H1 (cell line): ENCODE measurements around the gene THAP2. TPM values are rescaled to one million over a fixed set of nuclear protein-coding genes. Genes with fewer than 3 reads are reported as not detected.

Experiments used
- CTCF ChIA-PET: fragments of 300-600 bp; sonication (Branson Sonifier 250); formaldehyde crosslinking; loops from one replicate; lab custom pipeline; 2021; ENCODE audit not compliant: partially characterized antibody; lab: Charles Lee
- POLR2A ChIA-PET: fragments of 300-600 bp; sonication (Branson Sonifier 250); formaldehyde crosslinking; loops from one replicate; lab custom pipeline; 2021; ENCODE audit warnings: inconsistent platforms; ENCODE audit not compliant: partially characterized antibody; lab: Charles Lee
- DNase-seq, 2 experiments: peaks; one replicate each; pipeline versions ENCODE4 v3.0.0 to v3.0.0-alpha.2; 2010 to 2022; ENCODE audit warnings: low spot score in 2 of 2, low read depth in 1 of 2, mixed read lengths in 1 of 2
- FAIRE-seq: peaks from 2 replicates; lab custom pipeline; 2011; peaks lifted over from hg19 to GRCh38; lab: Jason Lieb, UNC
- H2AFZ ChIP-seq: 2 replicates; pipeline ENCODE4 v1.8.1; 2012; ENCODE audit warnings: low read length, inconsistent platforms
- H2AK5ac ChIP-seq: 2 replicates; pipeline ENCODE4 v1.6.1; 2013; ENCODE audit warnings: low read depth, low read length
- H2BK120ac ChIP-seq: replicated peaks from 2 replicates; pipeline ENCODE3; 2013; ENCODE audit warnings: low read depth, low read length, inconsistent platforms
- H2BK12ac ChIP-seq: 2 replicates; pipeline ENCODE4 v1.6.1; 2013; ENCODE audit warnings: low read depth, low read length
- H2BK15ac ChIP-seq: 2 replicates; pipeline ENCODE4 v1.6.1; 2013; ENCODE audit warnings: low read length
- H2BK20ac ChIP-seq: 2 replicates; pipeline ENCODE4 v1.6.1; 2013; ENCODE audit warnings: low read length
- H2BK5ac ChIP-seq: 2 replicates; pipeline ENCODE4 v1.6.1; 2013; ENCODE audit warnings: low read depth, low read length
- H3K14ac ChIP-seq: 2 replicates; pipeline ENCODE4 v1.6.1; 2013; ENCODE audit warnings: inconsistent platforms; ENCODE audit not compliant: insufficient read length
- H3K18ac ChIP-seq: 2 replicates; pipeline ENCODE4 v1.6.1; 2013; ENCODE audit warnings: low read length; ENCODE audit errors: extremely low read depth
- H3K23ac ChIP-seq: 2 replicates; pipeline ENCODE4 v1.6.1; 2013; ENCODE audit warnings: inconsistent platforms; ENCODE audit not compliant: insufficient read length
- H3K23me2 ChIP-seq: 2 replicates; pipeline ENCODE4 v1.6.1; 2013; ENCODE audit warnings: low read depth, low read length
- H3K27ac ChIP-seq: 2 replicates; pipeline ENCODE4 v1.6.1; 2011; ENCODE audit warnings: low read depth, low read length, inconsistent platforms
- H3K27me3 ChIP-seq, 4 experiments: replicated peaks in 1 of 4; 1 replicate in 1 of 4; 2 replicates in 3 of 4; pipeline versions ENCODE4 v1.6.1 to v1.8.1; 2011 to 2013; ENCODE audit warnings: low read length in 3 of 4, mild to moderate bottlenecking in 3 of 4, inconsistent platforms in 2 of 4, mixed read lengths in 2 of 4, moderate library complexity in 1 of 4; ENCODE audit not compliant: control insufficient read depth in 3 of 4, insufficient read depth in 3 of 4; ENCODE audit errors: extremely low read depth in 1 of 4
- H3K36me3 ChIP-seq, 4 experiments: 2 replicates each; pipeline versions ENCODE4 v1.6.1 to v1.8.1; 2011 to 2013; ENCODE audit warnings: mild to moderate bottlenecking in 4 of 4, low read length in 3 of 4, moderate library complexity in 2 of 4, control low read depth in 1 of 4, inconsistent platforms in 1 of 4; ENCODE audit not compliant: insufficient read depth in 4 of 4, control insufficient read depth in 2 of 4
- H3K4ac ChIP-seq: replicated peaks from 2 replicates; pipeline ENCODE3; 2013; ENCODE audit warnings: low read length, low read depth, mixed read lengths, inconsistent platforms; ENCODE audit not compliant: insufficient read length
- H3K4me1 ChIP-seq, 4 experiments: replicated peaks in 1 of 4; 1 replicate in 1 of 4; 2 replicates in 3 of 4; pipeline versions ENCODE4 v1.6.1 to v1.8.1; 2011 to 2013; ENCODE audit warnings: low read length in 3 of 4, inconsistent platforms in 2 of 4, mixed read lengths in 1 of 4; ENCODE audit not compliant: insufficient read depth in 4 of 4, control insufficient read depth in 3 of 4
- H3K4me2 ChIP-seq, 2 experiments: 2 replicates each; pipeline versions ENCODE4 v1.6.1 to v1.8.1; 2011 to 2013; ENCODE audit warnings: low read depth in 2 of 2, low read length in 2 of 2, control low read depth in 1 of 2, inconsistent platforms in 1 of 2, mild to moderate bottlenecking in 1 of 2; ENCODE audit not compliant: insufficient read depth in 1 of 2
- H3K4me3 ChIP-seq, 4 experiments: fragments of 200-600, 300-600 bp in 1 of 4; sonication (generic), shearing (Covaris generic), sonication (Bioruptor Twin) in 1 of 4; 2 replicates each; pipeline versions ENCODE4 v1.5.1 to v1.8.1; 2011 to 2016; ENCODE audit warnings: low read length in 4 of 4, low read depth in 3 of 4, control low read depth in 2 of 4, inconsistent platforms in 2 of 4, mild to moderate bottlenecking in 2 of 4, mixed read lengths in 1 of 4, moderate library complexity in 1 of 4; ENCODE audit not compliant: insufficient read depth in 2 of 4; ENCODE audit errors: extremely low read depth in 1 of 4
- H3K56ac ChIP-seq: replicated peaks from 2 replicates; pipeline ENCODE3; 2013; ENCODE audit warnings: low read depth, mild to moderate bottlenecking, mixed read lengths, low read length, inconsistent platforms; ENCODE audit not compliant: insufficient read length
- H3K79me1 ChIP-seq: 2 replicates; pipeline ENCODE4 v1.6.1; 2013; ENCODE audit warnings: low read depth, low read length, control low read depth
- H3K79me2 ChIP-seq, 2 experiments: 2 replicates each; pipeline versions ENCODE4 v1.6.1 to v1.8.1; 2012 to 2013; ENCODE audit warnings: low read length in 2 of 2, mild to moderate bottlenecking in 2 of 2, inconsistent platforms in 1 of 2; ENCODE audit not compliant: insufficient read depth in 2 of 2, control insufficient read depth in 1 of 2
- H3K9ac ChIP-seq, 4 experiments: replicated peaks in 1 of 4; 1 replicate in 1 of 4; 2 replicates in 3 of 4; pipeline versions ENCODE4 v1.6.1 to v1.8.1; 2011 to 2013; ENCODE audit warnings: low read depth in 3 of 4, low read length in 3 of 4, control low read depth in 2 of 4, mild to moderate bottlenecking in 2 of 4, moderate library complexity in 2 of 4, inconsistent platforms in 1 of 4; ENCODE audit errors: extremely low read depth in 1 of 4
- H3K9me3 ChIP-seq, 2 experiments: 2 replicates each; pipeline versions ENCODE4 v1.6.1 to v1.8.1; 2012 to 2013; ENCODE audit warnings: mild to moderate bottlenecking in 2 of 2, moderate library complexity in 2 of 2, control low read depth in 1 of 2, inconsistent platforms in 1 of 2, low read depth in 1 of 2, low read length in 1 of 2, mixed read lengths in 1 of 2; ENCODE audit not compliant: insufficient read depth in 2 of 2
- H4K20me1 ChIP-seq, 2 experiments: replicated peaks in 1 of 2; 2 replicates each; pipeline versions ENCODE3 to v1.8.1; 2011 to 2013; ENCODE audit warnings: inconsistent platforms in 2 of 2, low read length in 2 of 2, mild to moderate bottlenecking in 1 of 2; ENCODE audit not compliant: insufficient read depth in 2 of 2, control insufficient read depth in 1 of 2
- H4K5ac ChIP-seq: 2 replicates; pipeline ENCODE4 v1.6.1; 2013; ENCODE audit warnings: low read length, low read depth, mixed read lengths, inconsistent platforms; ENCODE audit not compliant: insufficient read length
- H4K8ac ChIP-seq: 2 replicates; pipeline ENCODE4 v1.8.0; 2013; ENCODE audit warnings: mild to moderate bottlenecking, moderate library complexity, low read length, inconsistent platforms; ENCODE audit not compliant: insufficient read depth; ENCODE audit errors: extremely low read depth
- H4K91ac ChIP-seq: replicated peaks from 2 replicates; pipeline ENCODE3; 2013; ENCODE audit warnings: low read length, mixed read lengths, inconsistent platforms; ENCODE audit not compliant: insufficient read length
- BRCA1 ChIP-seq: IDR thresholded peaks from 2 replicates; pipeline ENCODE4 v1.6.1; 2012; ENCODE audit warnings: low read depth, low read length, improper control_type of control experiment
- CBX5 ChIP-seq: fragments of 300-800, 300-1000 bp; sonication (generic); IDR thresholded peaks from 2 replicates; pipeline ENCODE4 v1.7.1; 2016; ENCODE audit warnings: antibody characterized with exemption, low read length, low read depth
- CBX8 ChIP-seq: fragments of 300-800, 300-1000 bp; sonication (generic); IDR thresholded peaks from 2 replicates; pipeline ENCODE4 v1.7.1; 2016; ENCODE audit warnings: low read depth, low read length, borderline replicate concordance
- CTBP2 ChIP-seq: IDR thresholded peaks from 2 replicates; pipeline ENCODE4 v1.7.0; 2011; ENCODE audit warnings: borderline replicate concordance, mild to moderate bottlenecking, moderate library complexity, mixed read lengths, low read length; ENCODE audit not compliant: insufficient read depth, insufficient read length
- EZH2 ChIP-seq: fragments of 200-600 bp; sonication (generic); IDR thresholded peaks from 2 replicates; pipeline ENCODE4 v1.7.1; 2012; ENCODE audit warnings: low read depth, mild to moderate bottlenecking, moderate library complexity, low read length, inconsistent platforms; ENCODE audit not compliant: severe bottlenecking
- MAFK ChIP-seq: IDR thresholded peaks from 2 replicates; pipeline ENCODE4 v1.6.1; 2012; ENCODE audit warnings: low read depth, mild to moderate bottlenecking, improper control_type of control experiment, low read length
- RFX5 ChIP-seq: IDR thresholded peaks from 2 replicates; pipeline ENCODE4 v1.6.1; 2011; ENCODE audit warnings: low read depth, low read length, improper control_type of control experiment, borderline replicate concordance
- TAF1 ChIP-seq: IDR thresholded peaks from 2 replicates; pipeline ENCODE4 v1.6.1; 2011; ENCODE audit warnings: mild to moderate bottlenecking, low read depth, low read length
- WGBS, 2 experiments: shearing (Covaris generic) in 1 of 2; methylation state at CpG; one replicate each; pipeline versions ENCODE4 v1.1.6 to v1.1.7; 2013 to 2015; ENCODE audit warnings: low lambda C conversion rate in 2 of 2, mixed read lengths in 2 of 2, inconsistent platforms in 1 of 2, low coverage in 1 of 2, missing lambda C conversion rate in 1 of 2; ENCODE audit not compliant: insufficient replicate concordance in 2 of 2, insufficient coverage in 1 of 2, insufficient read length in 1 of 2; ENCODE audit errors: extremely low coverage in 1 of 2, missing lambda C conversion rate in 1 of 2; 5-methylcytosine and 5-hydroxymethylcytosine counted together
- polyA plus RNA-seq, 7 experiments: library from polyadenylated mRNA; depleted of rRNA in 3 of 7; stranded (reverse) in 5 of 7; unstranded in 2 of 7; fragments of >200 nt in 5 of 7; fragments of 200-250 nt in 2 of 7; gene quantifications; 1 replicate in 5 of 7; 2 replicates in 1 of 7; 4 replicates in 1 of 7; pipeline versions ENCODE4 v1.2.1 to v1.2.3, GENCODE V29; 2011 to 2013; ENCODE audit warnings: missing spikeins in 2 of 7, mixed read lengths in 2 of 7
- total RNA-seq: library from RNA; stranded (reverse); fragmentation: NEBNext Ultra II Directional; extraction: Animal tissue kit (Norgen Biotek cat#: 25700); gene quantifications from 2 replicates; pipeline ENCODE4 v1.2.1, GENCODE V29; 2021
- TF ChIP-seq, protein P1 (sequence below), 3 experiments: IDR thresholded peaks; 1 replicate in 2 of 3; 2 replicates in 1 of 3; pipeline versions ENCODE4 v1.5.1 to v1.6.1; 2011; ENCODE audit warnings: low read length in 3 of 3, mild to moderate bottlenecking in 3 of 3, inconsistent platforms in 2 of 3, low read depth in 1 of 3, moderate library complexity in 1 of 3; ENCODE audit not compliant: insufficient read depth in 1 of 3; ENCODE audit errors: control extremely low read depth in 1 of 3

Gene THAP2
- total and polyA plus RNA-seq, 2 of the 8 experiments (the other 6 are each of a cell fraction or from before 2014, with no cell fraction given): 1.8 to 5.3 TPM

DNA sequence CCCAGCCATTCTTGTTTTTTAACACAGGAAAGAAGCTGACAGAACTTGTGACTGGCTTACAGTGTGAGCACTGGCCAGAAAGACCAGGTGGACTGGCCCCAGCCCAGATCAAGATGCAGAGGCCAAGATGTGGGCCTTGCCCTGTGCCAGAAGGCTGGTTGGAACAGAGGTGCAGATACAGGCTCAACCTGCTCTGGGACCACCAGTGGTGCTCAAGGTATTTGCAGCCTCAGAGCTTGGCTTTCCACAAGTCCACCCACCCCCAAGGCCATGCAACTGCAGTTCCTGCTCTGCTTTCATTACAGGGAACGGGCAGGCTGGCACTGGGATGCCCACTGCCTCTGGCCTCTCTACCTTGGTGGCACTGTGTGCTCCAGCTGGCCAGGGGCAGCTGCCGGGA, 23.8 kb upstream of the THAP2 start:
- H2AK5ac ChIP-seq: no peak overlapping the region
- no peak overlapping the region for H4K8ac ChIP-seq
- no peak overlapping the region for H2AFZ ChIP-seq
- no peak for FAIRE-seq
- CTCF ChIA-PET: interaction anchor here (0.9 to 1.5 kb wide), 4 partner anchors 8 to 106 kb away, joined by 4 to 9 read pairs (median 4); partner anchors contain the start of gene ZFC3H1
- DNase-seq: no peak
- H3K18ac ChIP-seq: no peak overlapping the region
- H2BK20ac ChIP-seq: no peak overlapping the region
- no peak overlapping the region for H3K4ac ChIP-seq
- 93% methylated on average over 2 of the region's 2 CpGs; no CpG with 5 or more reads in 1 of the 2 experiments for WGBS, 2 experiments
- peak overlapping the region; percentile 59 for H3K56ac ChIP-seq
- no peak overlapping the region for H3K27ac ChIP-seq
- POLR2A ChIA-PET: no interaction called here
- H2BK15ac ChIP-seq: no peak overlapping the region
- no peak overlapping the region for H3K9ac ChIP-seq
- no peak overlapping the region for H2BK5ac ChIP-seq
- H3K9me3 ChIP-seq: no peaks in the 10 kb centered on the region
- no peak overlapping the region for H2BK12ac ChIP-seq
- no peaks in the 10 kb centered on the region for H3K79me2 ChIP-seq
- H3K14ac ChIP-seq: no peak overlapping the region
- H4K5ac ChIP-seq: no peak overlapping the region
- H3K23me2 ChIP-seq: no peaks in the 10 kb centered on the region
- no peak overlapping the region for H3K4me2 ChIP-seq
- H3K27me3 ChIP-seq: no peaks in the 10 kb centered on the region
- H3K4me3 ChIP-seq: no peak overlapping the region
- peaks cover 0 to 3% of the 10 kb centered on the region in 2 experiments for H4K20me1 ChIP-seq
- no peaks in the 10 kb centered on the region for H3K79me1 ChIP-seq
- no peak overlapping the region for H2BK120ac ChIP-seq
- H3K4me1 ChIP-seq: no peaks in the 10 kb centered on the region
- no peak overlapping the region for H3K23ac ChIP-seq
- H4K91ac ChIP-seq: no peak overlapping the region
- H3K36me3 ChIP-seq: peaks cover 7 to 58% (median 41%) of the 10 kb centered on the region in 4 experiments
- TF ChIP-seq CBX8 (no peak), CTBP2 (no peak), CBX5 (no peak), MAFK (no peak), TAF1 (no peak), EZH2 (no peak), RFX5 (no peak), BRCA1 (no peak)
- TF ChIP-seq, protein P1, sequence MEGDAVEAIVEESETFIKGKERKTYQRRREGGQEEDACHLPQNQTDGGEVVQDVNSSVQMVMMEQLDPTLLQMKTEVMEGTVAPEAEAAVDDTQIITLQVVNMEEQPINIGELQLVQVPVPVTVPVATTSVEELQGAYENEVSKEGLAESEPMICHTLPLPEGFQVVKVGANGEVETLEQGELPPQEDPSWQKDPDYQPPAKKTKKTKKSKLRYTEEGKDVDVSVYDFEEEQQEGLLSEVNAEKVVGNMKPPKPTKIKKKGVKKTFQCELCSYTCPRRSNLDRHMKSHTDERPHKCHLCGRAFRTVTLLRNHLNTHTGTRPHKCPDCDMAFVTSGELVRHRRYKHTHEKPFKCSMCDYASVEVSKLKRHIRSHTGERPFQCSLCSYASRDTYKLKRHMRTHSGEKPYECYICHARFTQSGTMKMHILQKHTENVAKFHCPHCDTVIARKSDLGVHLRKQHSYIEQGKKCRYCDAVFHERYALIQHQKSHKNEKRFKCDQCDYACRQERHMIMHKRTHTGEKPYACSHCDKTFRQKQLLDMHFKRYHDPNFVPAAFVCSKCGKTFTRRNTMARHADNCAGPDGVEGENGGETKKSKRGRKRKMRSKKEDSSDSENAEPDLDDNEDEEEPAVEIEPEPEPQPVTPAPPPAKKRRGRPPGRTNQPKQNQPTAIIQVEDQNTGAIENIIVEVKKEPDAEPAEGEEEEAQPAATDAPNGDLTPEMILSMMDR (IDR thresholded peaks at IDR 0.05; ENCODE audit: control extremely low read depth in 1 of 3, insufficient read depth in 1 of 3, low read depth in 1 of 3, low read length in 3 of 3): no peak
